ENCODE data around the gene FERD3L. TPM values are rescaled to one million over a fixed set of nuclear protein-coding genes. Genes with fewer than 3 reads are reported as not detected.

Gene FERD3L
- total RNA-seq: not detected in 2 replicates

DNA sequence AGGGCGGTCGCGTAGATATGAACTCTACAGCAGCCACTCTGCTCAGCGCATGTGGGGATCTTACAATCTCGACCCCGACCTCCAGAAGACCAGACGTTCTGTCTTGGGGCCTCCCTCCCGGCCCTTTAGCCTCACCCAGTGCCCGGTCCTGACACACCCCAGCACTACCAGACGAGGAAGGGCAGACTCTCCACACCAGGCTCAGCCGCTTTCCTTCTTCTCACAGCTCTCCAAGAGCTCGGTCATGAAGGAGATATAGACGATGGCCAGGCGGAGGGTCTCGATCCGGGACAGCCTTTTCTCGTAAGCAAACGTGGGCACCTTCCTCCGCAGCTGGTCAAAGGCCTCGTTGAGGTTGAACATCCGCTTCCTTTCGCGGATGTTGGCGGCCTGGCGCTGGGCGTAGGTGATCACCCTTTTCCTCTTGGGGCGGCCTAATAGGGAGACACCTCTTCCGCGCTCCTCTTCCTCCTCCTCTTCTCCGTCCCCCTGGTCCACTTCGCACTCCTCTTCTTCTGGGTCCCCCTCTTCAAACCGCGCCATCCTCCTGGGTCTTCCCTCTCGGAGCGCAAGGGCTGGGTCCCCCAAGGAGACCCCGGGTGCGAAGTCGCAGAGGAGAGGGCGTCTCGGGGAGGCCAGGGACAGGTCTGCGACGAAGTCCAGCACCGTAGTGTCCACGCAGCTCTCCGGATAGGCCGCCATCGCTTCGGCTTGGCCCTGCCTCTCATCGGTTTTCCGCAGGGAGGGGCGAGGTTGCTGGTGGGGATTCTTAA, at the start of gene FERD3L:
FERD3L (minus strand) TSS at position 761 of the 773 bp plus-strand sequence; CDS start at position 702, 59 bp downstream.

DNA sequence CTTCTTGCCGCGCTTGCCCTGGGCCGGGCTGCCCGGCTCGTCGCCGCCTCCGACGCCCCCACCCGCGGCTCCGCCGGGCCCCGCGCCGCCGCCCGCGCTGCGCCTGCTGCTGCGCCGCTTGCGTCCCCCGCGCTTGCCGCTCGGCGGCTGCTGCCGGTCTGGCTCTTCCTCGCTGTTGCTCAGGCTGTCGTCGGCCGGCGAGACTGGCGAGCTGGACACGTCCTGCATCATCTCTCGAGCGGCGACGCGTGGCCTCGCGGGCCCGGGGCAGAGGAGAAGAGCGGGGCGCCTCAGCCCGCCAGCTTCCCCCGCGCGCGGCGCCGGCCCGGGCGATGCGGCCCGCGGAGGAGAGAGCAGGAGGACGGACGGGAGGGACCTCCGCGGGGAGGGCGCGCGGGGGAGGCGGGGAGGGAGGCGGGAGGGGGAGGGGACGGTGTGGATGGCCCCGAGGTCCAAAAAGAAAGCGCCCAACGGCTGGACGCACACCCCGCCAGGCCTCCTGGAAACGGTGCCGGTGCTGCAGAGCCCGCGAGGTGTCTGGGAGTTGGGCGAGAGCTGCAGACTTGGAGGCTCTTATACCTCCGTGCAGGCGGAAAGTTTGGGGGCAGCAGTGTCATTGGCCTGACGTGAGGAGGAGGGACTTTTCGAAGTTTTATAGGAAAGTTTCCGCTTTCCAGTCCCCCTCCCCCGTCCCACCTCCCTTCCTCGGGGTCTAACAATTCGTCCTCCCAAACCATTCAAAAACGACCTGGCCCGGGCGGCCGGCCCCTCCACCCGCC, 27.9 kb downstream of the FERD3L start, which contains the start of gene TWIST1:
TWIST1 (minus strand) TSS at position 546 of the 779 bp plus-strand sequence; CDS start at position 231, 315 bp downstream.

Other genes with a start within 250 kb of the FERD3L start
- 45.0 and 77.2 TPM in 2 replicates for gene TWIST1, start 27.8 kb downstream of the FERD3L start, total RNA-seq